ENCODE measurements around the gene ADRA2C. TPM values are rescaled to one million over a fixed set of nuclear protein-coding genes. Genes with fewer than 3 reads are reported as not detected.

Gene ADRA2C
- total and polyA plus RNA-seq, 9 donors, result 2.3 to 5.0 (median 2.9) TPM

DNA sequence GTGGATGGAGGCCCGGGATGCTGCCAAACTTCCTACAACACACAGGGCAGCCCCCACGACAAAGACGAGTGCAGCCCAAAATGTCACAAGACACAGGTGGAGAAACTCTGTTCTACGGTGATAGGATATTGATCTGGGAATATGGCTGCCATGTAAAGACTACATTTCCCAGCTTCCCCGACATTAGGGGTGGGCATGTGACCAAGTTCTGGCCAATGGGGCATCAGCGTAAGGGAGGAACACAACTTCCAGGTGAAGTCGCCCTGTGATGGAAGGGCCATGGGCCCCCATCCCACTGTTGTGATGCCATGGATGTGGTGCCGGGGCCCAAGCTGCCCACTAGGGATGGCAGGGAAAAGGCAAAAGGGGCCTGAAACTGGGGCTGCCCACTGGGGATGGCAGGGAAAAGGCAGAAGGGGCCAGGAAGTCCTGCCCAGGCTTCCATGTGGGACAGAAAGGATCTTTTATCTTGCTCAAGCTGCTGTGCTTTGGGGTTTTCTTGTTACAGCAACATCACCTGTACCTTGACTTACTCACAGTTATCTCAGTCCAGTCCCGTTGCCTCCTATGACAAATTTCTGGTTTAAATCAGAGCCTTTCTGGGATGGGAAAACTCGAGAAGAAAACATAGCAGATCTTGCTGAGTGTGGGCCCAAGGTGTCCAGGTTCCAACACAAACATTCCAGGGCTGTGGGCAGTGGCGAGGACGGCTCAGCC lies 9.7 kb upstream of the ADRA2C start:
- Histone ChIP-seq H3K27me3 (ENCODE audit: control insufficient read depth, insufficient read depth, low read length) (peaks cover 24% of the 10 kb centered on the region), H3K27ac (ENCODE audit: low read length) (no peak overlapping the region), H3K4me3 (ENCODE audit: low read length) (no peak overlapping the region), H3K36me3 (ENCODE audit: control insufficient read depth, insufficient read depth, low read length) (no peaks in the 10 kb centered on the region), H3K4me1 (ENCODE audit: control insufficient read depth, insufficient read depth, low read length) (no peaks in the 10 kb centered on the region), H3K9me3 (replicated peaks; ENCODE audit: control insufficient read depth, low read depth, low read length) (peaks cover 3% of the 10 kb centered on the region)
- DNase-seq, result no peak
- 86% methylated on average over 9 of the region's 12 CpGs for WGBS (ENCODE audit: insufficient coverage)

DNA sequence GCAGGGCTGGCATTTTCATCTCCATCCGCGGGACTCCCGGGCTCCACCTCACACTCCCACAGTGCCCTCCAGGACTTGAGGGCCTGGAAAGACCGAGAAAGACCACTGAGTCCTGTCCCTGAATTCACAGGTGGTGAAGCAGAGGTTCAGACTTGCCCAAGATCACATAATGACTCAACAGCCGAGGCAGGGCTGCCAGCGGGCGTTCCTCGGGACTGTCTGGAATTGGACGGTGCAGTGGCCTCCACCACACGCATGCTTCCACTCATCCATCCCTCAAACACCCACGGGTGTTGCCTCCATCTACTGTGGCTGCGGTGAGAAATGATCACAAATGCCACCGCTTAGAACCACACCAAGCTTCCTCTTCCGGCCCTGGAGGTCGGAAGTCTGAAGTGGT lies 6.9 kb upstream of the ADRA2C start:
- 75% methylated on average over 13 of the region's 15 CpGs for WGBS (ENCODE audit: insufficient coverage)
- peaks cover 25% of the 10 kb centered on the region for H3K27me3 ChIP-seq (ENCODE audit: control insufficient read depth, insufficient read depth, low read length)
- H3K9me3 ChIP-seq (replicated peaks; ENCODE audit: control insufficient read depth, low read depth, low read length), result peaks cover 3% of the 10 kb centered on the region
- DNase-seq, result no peak
- no peak overlapping the region for H3K4me3 ChIP-seq (ENCODE audit: low read length)
- no peak overlapping the region for H3K27ac ChIP-seq (ENCODE audit: low read length)
- no peaks in the 10 kb centered on the region for H3K4me1 ChIP-seq (ENCODE audit: control insufficient read depth, insufficient read depth, low read length)
- H3K36me3 ChIP-seq (ENCODE audit: control insufficient read depth, insufficient read depth, low read length), result no peaks in the 10 kb centered on the region

DNA sequence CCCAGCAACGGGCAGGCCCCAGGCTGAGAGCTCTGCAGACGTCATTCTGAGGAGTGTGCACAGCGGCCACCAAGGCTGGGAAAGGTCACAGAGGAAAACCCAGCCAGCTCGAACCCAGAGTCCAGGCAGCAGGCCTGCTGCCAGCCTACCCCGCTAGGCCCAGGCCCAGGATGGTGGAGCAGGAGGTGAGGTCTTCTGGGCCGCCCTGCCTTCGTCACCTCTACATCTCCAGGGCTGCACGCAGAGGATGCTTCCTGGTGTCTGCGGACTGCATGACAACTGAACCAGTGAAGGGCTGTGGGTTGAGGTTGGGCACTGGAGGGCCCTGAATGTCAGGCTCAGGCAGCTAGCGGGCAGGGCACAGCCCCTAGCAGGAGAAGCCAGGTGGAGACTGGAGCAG lies 5.8 kb upstream of the ADRA2C start:
- Histone ChIP-seq H3K9me3 (replicated peaks; ENCODE audit: control insufficient read depth, low read depth, low read length) (peaks cover 3% of the 10 kb centered on the region), H3K27ac (ENCODE audit: low read length) (no peak overlapping the region), H3K27me3 (ENCODE audit: control insufficient read depth, insufficient read depth, low read length) (peaks cover 29% of the 10 kb centered on the region), H3K4me1 (ENCODE audit: control insufficient read depth, insufficient read depth, low read length) (peaks cover 4% of the 10 kb centered on the region), H3K4me3 (ENCODE audit: low read length) (no peak overlapping the region), H3K36me3 (ENCODE audit: control insufficient read depth, insufficient read depth, low read length) (no peaks in the 10 kb centered on the region)
- 83% methylated on average over 10 of the region's 10 CpGs for WGBS (ENCODE audit: insufficient coverage)
- DNase-seq, result no peak

DNA sequence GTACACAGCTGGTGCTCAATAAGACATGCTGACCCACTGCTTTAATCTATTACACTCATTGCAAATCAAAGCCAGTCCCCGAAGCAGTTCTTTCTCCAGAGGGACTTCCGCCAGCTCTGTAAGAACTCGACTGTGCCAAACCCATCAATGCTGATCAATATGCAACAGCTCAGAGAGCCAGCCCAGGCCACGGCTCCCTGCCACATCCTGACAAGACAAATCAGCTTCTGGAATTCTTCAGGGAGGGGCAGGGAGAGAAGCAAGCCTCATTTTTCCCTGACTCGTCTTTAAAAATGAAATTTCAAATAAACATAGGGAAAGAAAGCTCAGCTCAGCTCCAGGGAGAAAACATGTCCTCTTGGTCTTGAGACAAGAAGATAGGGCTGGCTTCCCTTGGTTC lies 5.3 kb upstream of the ADRA2C start:
- no peak overlapping the region for H3K27ac ChIP-seq (ENCODE audit: low read length)
- peaks cover 3% of the 10 kb centered on the region for H3K9me3 ChIP-seq (replicated peaks; ENCODE audit: control insufficient read depth, low read depth, low read length)
- no peaks in the 10 kb centered on the region for H3K36me3 ChIP-seq (ENCODE audit: control insufficient read depth, insufficient read depth, low read length)
- DNase-seq, result no peak
- H3K27me3 ChIP-seq (ENCODE audit: control insufficient read depth, insufficient read depth, low read length), result peaks cover 29% of the 10 kb centered on the region
- WGBS (ENCODE audit: insufficient coverage), result no CpG with 5 or more reads among the region's 5 CpGs
- no peak overlapping the region for H3K4me3 ChIP-seq (ENCODE audit: low read length)
- H3K4me1 ChIP-seq (ENCODE audit: control insufficient read depth, insufficient read depth, low read length), result peaks cover 4% of the 10 kb centered on the region

DNA sequence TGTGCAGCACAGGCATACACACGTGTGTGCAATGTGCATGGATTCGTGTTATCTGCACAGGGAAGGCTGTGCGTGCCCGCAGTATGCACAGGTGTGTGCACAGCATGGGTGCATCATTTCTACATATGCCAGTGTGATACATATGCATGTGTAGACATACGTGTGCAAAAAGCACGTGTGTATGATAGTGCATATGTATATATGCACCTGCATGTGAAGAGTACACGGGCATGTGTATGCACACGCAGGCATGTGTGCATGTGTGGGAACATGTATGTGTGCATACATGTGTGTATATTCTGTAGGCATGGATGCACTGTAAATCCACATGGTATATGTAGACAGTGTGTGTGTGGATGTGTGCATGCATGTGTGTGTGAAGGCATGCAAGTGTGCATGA lies 3.9 kb upstream of the ADRA2C start:
- DNase-seq, result no peak
- WGBS (ENCODE audit: insufficient coverage), result 91% methylated on average over 8 of the region's 8 CpGs
- H3K27me3 ChIP-seq (ENCODE audit: control insufficient read depth, insufficient read depth, low read length), result peaks cover 34% of the 10 kb centered on the region

DNA sequence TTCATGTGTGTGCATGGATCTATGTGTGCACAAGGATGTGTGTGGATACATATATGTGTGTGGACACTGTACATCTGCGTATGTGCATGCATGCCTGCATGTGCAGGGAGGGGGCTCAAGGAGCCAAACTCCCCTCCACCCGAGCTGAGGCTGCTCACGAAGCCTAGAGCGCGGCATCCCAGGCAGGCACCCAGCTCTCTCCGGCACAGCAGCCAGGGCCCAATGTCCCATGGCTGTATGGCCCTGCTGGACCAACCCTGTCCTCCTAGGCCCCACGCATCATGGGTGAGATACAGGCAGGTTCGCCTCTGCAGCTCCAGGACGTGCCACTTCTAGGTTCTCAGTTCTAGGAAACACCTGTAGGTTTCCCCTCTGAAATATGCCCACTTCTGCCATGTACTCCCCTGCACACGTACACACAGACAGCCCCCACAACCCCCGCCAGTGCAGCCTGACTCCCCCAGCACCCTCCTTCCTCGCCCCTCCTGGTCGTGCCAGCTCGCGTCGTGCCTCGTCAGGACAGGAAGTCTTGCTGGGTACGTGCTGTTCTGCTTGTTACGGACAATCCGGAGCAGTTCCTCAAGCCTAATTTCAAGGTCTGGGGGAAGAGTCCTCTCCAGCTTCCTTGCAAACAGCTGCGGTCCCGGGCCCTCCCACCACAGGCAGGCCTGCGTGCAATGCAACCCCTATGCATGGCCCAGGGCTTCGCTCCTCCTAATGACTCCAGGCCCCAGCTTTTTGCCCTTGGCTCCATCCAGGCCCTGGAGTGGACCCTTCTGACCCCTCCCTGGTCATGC lies 3.2 kb upstream of the ADRA2C start:
- H3K27ac ChIP-seq (ENCODE audit: low read length), result no peak overlapping the region
- peaks cover 9% of the 10 kb centered on the region for H3K4me1 ChIP-seq (ENCODE audit: control insufficient read depth, insufficient read depth, low read length)
- DNase-seq, result no peak
- no peak overlapping the region for H3K4me3 ChIP-seq (ENCODE audit: low read length)
- peaks cover 37% of the 10 kb centered on the region for H3K27me3 ChIP-seq (ENCODE audit: control insufficient read depth, insufficient read depth, low read length)
- H3K9me3 ChIP-seq (replicated peaks; ENCODE audit: control insufficient read depth, low read depth, low read length), result no peaks in the 10 kb centered on the region
- no peaks in the 10 kb centered on the region for H3K36me3 ChIP-seq (ENCODE audit: control insufficient read depth, insufficient read depth, low read length)
- WGBS (ENCODE audit: insufficient coverage), result 52% methylated on average over 22 of the region's 24 CpGs

More for the DNA sequence above, 3.9 kb upstream of the ADRA2C start:
- H3K4me3 ChIP-seq (ENCODE audit: low read length), result no peak overlapping the region
- no peaks in the 10 kb centered on the region for H3K36me3 ChIP-seq (ENCODE audit: control insufficient read depth, insufficient read depth, low read length)
- H3K9me3 ChIP-seq (replicated peaks; ENCODE audit: control insufficient read depth, low read depth, low read length), result no peaks in the 10 kb centered on the region
- H3K4me1 ChIP-seq (ENCODE audit: control insufficient read depth, insufficient read depth, low read length), result peaks cover 9% of the 10 kb centered on the region
- H3K27ac ChIP-seq (ENCODE audit: low read length), result no peak overlapping the region

DNA sequence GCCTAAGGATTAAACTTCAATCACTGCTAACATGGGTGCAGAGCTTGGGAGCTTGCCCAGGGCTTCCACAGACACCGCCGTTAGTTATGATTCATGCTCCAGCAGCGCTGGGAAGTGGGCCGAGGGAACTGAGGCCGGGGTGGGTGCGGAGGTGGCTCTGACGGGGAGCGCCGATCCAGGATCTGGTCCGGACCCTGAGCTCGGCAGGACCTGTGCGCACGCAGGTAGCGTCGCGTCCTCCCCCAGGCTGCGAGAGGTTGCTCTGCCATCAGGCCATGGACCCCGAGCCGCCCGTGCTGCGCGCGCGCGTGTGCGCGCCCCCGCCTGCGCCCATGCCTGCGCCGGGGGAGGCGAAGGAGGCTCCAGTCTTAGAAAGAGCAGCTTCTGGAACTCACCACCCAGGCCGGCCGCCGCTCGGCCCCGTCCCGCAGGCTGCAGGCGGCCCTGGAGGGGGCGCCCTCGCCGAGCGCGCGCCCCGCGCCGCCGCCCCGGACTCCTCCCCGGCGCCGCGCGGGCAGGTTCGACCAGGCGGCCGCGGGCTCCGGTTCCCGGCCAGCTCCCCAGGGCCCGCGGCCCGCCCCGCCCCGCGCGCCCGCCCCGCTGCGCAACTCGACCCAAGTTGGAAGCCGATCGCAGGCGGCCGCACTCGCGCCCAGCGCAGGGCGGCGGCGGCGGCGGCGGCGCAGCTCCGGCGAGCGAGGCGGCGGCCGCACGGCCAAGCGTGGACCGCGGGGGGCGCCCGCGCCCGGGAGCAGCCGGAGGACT lies 732 bp upstream of the ADRA2C start:
- Histone ChIP-seq H3K4me3 (ENCODE audit: low read length) (peak overlapping the region; percentile 21), H3K27me3 (ENCODE audit: control insufficient read depth, insufficient read depth, low read length) (peaks cover 62% of the 10 kb centered on the region), H3K36me3 (ENCODE audit: control insufficient read depth, insufficient read depth, low read length) (no peaks in the 10 kb centered on the region), H3K9me3 (replicated peaks; ENCODE audit: control insufficient read depth, low read depth, low read length) (no peaks in the 10 kb centered on the region), H3K27ac (ENCODE audit: low read length) (no peak overlapping the region), H3K4me1 (ENCODE audit: control insufficient read depth, insufficient read depth, low read length) (peaks cover 11% of the 10 kb centered on the region)
- 2% methylated on average over 94 of the region's 101 CpGs for WGBS (ENCODE audit: insufficient coverage)
- peak; percentile 59 for DNase-seq

DNA sequence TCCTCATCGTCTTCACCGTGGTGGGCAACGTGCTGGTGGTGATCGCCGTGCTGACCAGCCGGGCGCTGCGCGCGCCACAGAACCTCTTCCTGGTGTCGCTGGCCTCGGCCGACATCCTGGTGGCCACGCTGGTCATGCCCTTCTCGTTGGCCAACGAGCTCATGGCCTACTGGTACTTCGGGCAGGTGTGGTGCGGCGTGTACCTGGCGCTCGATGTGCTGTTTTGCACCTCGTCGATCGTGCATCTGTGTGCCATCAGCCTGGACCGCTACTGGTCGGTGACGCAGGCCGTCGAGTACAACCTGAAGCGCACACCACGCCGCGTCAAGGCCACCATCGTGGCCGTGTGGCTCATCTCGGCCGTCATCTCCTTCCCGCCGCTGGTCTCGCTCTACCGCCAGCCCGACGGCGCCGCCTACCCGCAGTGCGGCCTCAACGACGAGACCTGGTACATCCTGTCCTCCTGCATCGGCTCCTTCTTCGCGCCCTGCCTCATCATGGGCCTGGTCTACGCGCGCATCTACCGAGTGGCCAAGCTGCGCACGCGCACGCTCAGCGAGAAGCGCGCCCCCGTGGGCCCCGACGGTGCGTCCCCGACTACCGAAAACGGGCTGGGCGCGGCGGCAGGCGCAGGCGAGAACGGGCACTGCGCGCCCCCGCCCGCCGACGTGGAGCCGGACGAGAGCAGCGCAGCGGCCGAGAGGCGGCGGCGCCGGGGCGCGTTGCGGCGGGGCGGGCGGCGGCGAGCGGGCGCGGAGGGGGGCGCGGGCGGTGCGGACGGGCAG lies 792 bp downstream of the ADRA2C start:
- peaks cover 74% of the 10 kb centered on the region for H3K27me3 ChIP-seq (ENCODE audit: control insufficient read depth, insufficient read depth, low read length)
- peak; percentile 28 for DNase-seq
- no peak overlapping the region for H3K4me3 ChIP-seq (ENCODE audit: low read length)
- no peak overlapping the region for H3K27ac ChIP-seq (ENCODE audit: low read length)
- H3K4me1 ChIP-seq (ENCODE audit: control insufficient read depth, insufficient read depth, low read length), result peaks cover 16% of the 10 kb centered on the region
- WGBS (ENCODE audit: insufficient coverage), result 7% methylated on average over 97 of the region's 107 CpGs
- H3K36me3 ChIP-seq (ENCODE audit: control insufficient read depth, insufficient read depth, low read length), result no peaks in the 10 kb centered on the region
- no peaks in the 10 kb centered on the region for H3K9me3 ChIP-seq (replicated peaks; ENCODE audit: control insufficient read depth, low read depth, low read length)

DNA sequence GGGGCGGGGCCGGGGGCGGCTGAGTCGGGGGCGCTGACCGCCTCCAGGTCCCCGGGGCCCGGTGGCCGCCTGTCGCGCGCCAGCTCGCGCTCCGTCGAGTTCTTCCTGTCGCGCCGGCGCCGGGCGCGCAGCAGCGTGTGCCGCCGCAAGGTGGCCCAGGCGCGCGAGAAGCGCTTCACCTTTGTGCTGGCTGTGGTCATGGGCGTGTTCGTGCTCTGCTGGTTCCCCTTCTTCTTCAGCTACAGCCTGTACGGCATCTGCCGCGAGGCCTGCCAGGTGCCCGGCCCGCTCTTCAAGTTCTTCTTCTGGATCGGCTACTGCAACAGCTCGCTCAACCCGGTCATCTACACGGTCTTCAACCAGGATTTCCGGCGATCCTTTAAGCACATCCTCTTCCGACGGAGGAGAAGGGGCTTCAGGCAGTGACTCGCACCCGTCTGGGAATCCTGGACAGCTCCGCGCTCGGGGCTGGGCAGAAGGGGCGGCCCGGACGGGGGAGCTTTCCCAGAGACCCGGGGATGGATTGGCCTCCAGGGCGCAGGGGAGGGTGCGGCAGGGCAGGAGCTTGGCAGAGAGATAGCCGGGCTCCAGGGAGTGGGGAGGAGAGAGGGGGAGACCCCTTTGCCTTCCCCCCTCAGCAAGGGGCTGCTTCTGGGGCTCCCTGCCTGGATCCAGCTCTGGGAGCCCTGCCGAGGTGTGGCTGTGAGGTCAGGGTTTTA lies 1.5 kb downstream of the ADRA2C start:
- Histone ChIP-seq H3K27ac (ENCODE audit: low read length) (no peak overlapping the region), H3K36me3 (ENCODE audit: control insufficient read depth, insufficient read depth, low read length) (no peaks in the 10 kb centered on the region), H3K4me3 (ENCODE audit: low read length) (no peak overlapping the region), H3K27me3 (ENCODE audit: control insufficient read depth, insufficient read depth, low read length) (peaks cover 81% of the 10 kb centered on the region), H3K4me1 (ENCODE audit: control insufficient read depth, insufficient read depth, low read length) (peaks cover 24% of the 10 kb centered on the region), H3K9me3 (replicated peaks; ENCODE audit: control insufficient read depth, low read depth, low read length) (no peaks in the 10 kb centered on the region)
- DNase-seq, result no peak
- WGBS (ENCODE audit: insufficient coverage), result 6% methylated on average over 54 of the region's 58 CpGs
